Adrenal gland (tissue), 5 donors: ENCODE results near the gene RHEBL1.

ENCODE experiments used
- CTCF ChIP-seq, 6 experiments: fragments of 450-650 bp in 4 of 6; fragments of 200-600 bp in 2 of 6; sonication (generic) in 1 of 6; IDR thresholded peaks; 1 replicate in 5 of 6; 2 replicates in 1 of 6; pipeline versions ENCODE4 v1.5.1 to v1.8.0; 2016 to 2021; ENCODE audit warnings: antibody characterized with exemption in 6 of 6, mild to moderate bottlenecking in 2 of 6, moderate library complexity in 1 of 6
- POLR2A ChIP-seq, 2 donors: fragments of 450-650 bp; IDR thresholded peaks; one replicate each; pipeline ENCODE4 v1.6.1; 2017; ENCODE audit warnings: antibody characterized with exemption in 2 of 2, mild to moderate bottlenecking in 2 of 2, moderate library complexity in 1 of 2
- donor health status: DM: no; HTN: no; CAD: no.

- TF ChIP-seq POLR2A (IDR thresholded peaks at IDR 0.05) (no peak), CTCF (IDR thresholded peaks at IDR 0.05) (no peak)
These were observed 786 bp downstream of the RHEBL1 start for GRCh38 chr12:49068879-49069506.
